Measurements from ENCODE around the gene TARP.
"Not testable (repeated sequence)": the region's sequence is repeated elsewhere in the genome, so short reads cannot be mapped to it uniquely, and the experiment has no call there.

Gene TARP

GRCh38 chr7:38291650-38292049 lies 18.2 kb upstream of the TARP start:
- H3K36me3 Mint-ChIP-seq = no peaks in the 10 kb centered on the region
- CTCF ChIA-PET = no interaction called here
- no peak overlapping the region for H3K27ac Mint-ChIP-seq

DNA sequence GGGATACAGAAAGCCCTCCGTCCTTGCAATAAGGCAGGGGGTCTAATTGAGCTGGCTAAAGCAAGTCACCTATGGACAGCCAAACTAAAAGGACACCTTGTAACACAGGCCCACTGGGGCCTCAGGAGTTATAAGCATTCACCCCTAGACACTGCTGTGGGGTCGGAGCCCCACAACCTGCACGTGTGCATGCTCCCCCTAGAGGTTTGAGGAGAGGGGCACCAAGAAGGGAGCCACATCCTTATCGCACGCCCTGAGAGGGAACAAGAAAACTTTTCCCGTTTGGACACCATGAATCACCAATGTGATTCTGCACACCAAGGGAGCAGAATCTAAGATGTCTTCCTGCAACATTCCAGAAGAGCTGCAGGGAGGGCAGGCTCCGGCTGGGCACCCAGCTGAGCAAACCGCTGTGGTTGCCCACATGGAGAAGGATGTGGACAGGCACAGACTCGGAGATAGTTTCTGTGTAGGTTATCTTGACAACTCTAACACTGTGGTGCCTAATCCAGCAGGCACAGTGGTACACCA lies 17.7 kb upstream of the TARP start:
- CTCF ChIA-PET = no interaction called here
- ATAC-seq = no peak
- no peaks in the 10 kb centered on the region for H3K4me1 Mint-ChIP-seq

More at GRCh38 chr7:38291650-38292049, 18.2 kb upstream of the TARP start:
- DNase-seq = no peak
- H3K27me3 Mint-ChIP-seq = no peaks in the 10 kb centered on the region
- ATAC-seq = no peak
- H3K4me3 Mint-ChIP-seq = no peak overlapping the region
- H3K9me3 Mint-ChIP-seq (ENCODE audit: low read depth) = no peaks in the 10 kb centered on the region
- H3K4me1 Mint-ChIP-seq = no peaks in the 10 kb centered on the region

GRCh38 chr7:38284553-38284952 lies 11.1 kb upstream of the TARP start:
- DNase-seq (no peak), ATAC-seq (no peak)
- Mint-ChIP-seq H3K9me3 (ENCODE audit: low read depth) (no peaks in the 10 kb centered on the region), H3K36me3 (no peaks in the 10 kb centered on the region), H3K27ac (no peak overlapping the region), H3K4me3 (no peak overlapping the region), H3K4me1 (no peaks in the 10 kb centered on the region), H3K27me3 (no peaks in the 10 kb centered on the region)
- CTCF ChIA-PET = no interaction called here

More for the DNA sequence above, 17.7 kb upstream of the TARP start:
- Mint-ChIP-seq H3K9me3 (ENCODE audit: low read depth) (no peaks in the 10 kb centered on the region), H3K27me3 (no peaks in the 10 kb centered on the region), H3K36me3 (no peaks in the 10 kb centered on the region), H3K4me3 (no peak overlapping the region), H3K27ac (no peak overlapping the region)
- no peak for DNase-seq

GRCh38 chr7:38283809-38284208 lies 10.4 kb upstream of the TARP start:
- H3K36me3 Mint-ChIP-seq = no peaks in the 10 kb centered on the region
- H3K27ac Mint-ChIP-seq = no peak overlapping the region
- CTCF ChIA-PET = no interaction called here
- H3K4me1 Mint-ChIP-seq = no peaks in the 10 kb centered on the region
- ATAC-seq (no peak), DNase-seq (no peak)
- H3K9me3 Mint-ChIP-seq (ENCODE audit: low read depth) = no peaks in the 10 kb centered on the region
- no peak overlapping the region for H3K4me3 Mint-ChIP-seq
- H3K27me3 Mint-ChIP-seq = no peaks in the 10 kb centered on the region

DNA sequence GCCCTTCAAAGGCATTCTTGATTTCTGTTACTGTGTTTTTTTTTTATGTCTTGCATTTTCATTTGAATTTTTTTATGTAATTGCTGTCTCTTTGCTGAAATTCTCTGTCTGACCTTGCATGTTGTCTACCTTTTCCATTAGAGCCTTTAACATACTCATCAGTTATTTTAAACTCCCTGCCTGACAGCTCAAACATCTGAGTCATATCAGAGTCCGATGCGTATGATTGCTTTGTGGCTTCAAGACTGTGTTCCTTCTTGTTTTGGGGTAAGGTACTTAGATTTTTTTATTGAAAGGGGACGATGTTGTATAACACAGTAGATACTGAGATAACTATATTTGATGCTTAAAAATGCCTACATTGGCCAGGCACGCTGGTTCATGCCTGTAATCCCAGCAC lies 9.7 kb upstream of the TARP start:
- no peaks in the 10 kb centered on the region for H3K4me1 Mint-ChIP-seq
- no peak overlapping the region for H3K27ac Mint-ChIP-seq
- no peaks in the 10 kb centered on the region for H3K9me3 Mint-ChIP-seq (ENCODE audit: low read depth)
- DNase-seq (no peak), ATAC-seq (no peak)
- no peaks in the 10 kb centered on the region for H3K36me3 Mint-ChIP-seq
- no peak overlapping the region for H3K4me3 Mint-ChIP-seq
- CTCF ChIA-PET = no interaction called here
- H3K27me3 Mint-ChIP-seq = no peaks in the 10 kb centered on the region

DNA sequence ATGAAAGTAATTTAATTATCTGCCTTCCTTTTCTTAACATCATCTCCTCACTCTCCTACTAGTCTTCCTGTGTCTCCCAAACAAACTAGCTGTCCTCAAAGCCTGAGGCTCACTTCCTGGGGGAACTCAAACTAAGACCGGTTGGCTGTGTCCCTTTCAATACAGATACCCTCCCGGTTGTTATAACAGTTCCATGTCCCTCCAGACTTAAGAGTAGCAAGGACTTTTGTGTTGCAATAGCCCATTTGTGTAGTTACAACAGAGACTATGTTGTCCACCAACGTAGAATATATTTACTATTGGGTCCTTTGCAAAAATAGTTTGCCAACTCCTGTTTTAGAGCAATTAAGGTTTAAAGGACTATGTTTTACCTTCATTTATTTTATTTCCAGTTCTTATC lies 8.6 kb upstream of the TARP start:
- Mint-ChIP-seq H3K36me3 (no peaks in the 10 kb centered on the region), H3K4me3 (no peak overlapping the region), H3K4me1 (no peaks in the 10 kb centered on the region), H3K27me3 (no peaks in the 10 kb centered on the region), H3K9me3 (ENCODE audit: low read depth) (no peaks in the 10 kb centered on the region), H3K27ac (no peak overlapping the region)
- ATAC-seq (no peak), DNase-seq (no peak)
- CTCF ChIA-PET = no interaction called here

GRCh38 chr7:38281266-38281665 lies 7.8 kb upstream of the TARP start:
- ATAC-seq (no peak), DNase-seq (no peak)
- no peak overlapping the region for H3K4me3 Mint-ChIP-seq
- H3K36me3 Mint-ChIP-seq = no peaks in the 10 kb centered on the region
- H3K9me3 Mint-ChIP-seq (ENCODE audit: low read depth) = no peaks in the 10 kb centered on the region
- H3K27ac Mint-ChIP-seq = no peak overlapping the region
- no peaks in the 10 kb centered on the region for H3K27me3 Mint-ChIP-seq
- H3K4me1 Mint-ChIP-seq = no peaks in the 10 kb centered on the region
- CTCF ChIA-PET = no interaction called here

DNA sequence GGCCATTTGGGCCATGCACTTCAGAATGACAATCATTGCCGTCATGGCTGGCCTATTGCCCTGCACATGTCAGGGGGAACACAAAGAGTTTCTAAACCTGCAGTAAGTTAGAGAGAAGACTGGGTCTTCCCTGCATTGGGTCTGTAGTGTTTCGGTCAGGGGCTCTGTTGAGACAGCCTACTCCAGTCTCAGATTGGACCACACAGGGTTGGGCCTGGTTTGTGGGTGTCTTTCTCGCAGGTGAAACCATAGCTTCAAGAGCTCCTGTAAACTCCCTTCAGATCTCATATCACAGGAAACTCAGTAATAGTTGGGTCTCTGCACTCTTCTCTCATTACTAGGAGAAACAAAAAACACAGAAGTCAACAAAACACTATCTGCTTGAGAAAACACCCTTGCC lies 7.3 kb upstream of the TARP start:
- H3K36me3 Mint-ChIP-seq = peaks cover 2% of the 10 kb centered on the region

GRCh38 chr7:38280000-38280399 lies 6.6 kb upstream of the TARP start:
- Mint-ChIP-seq H3K4me3 (no peak overlapping the region), H3K27ac (no peak overlapping the region), H3K4me1 (no peaks in the 10 kb centered on the region), H3K36me3 (peaks cover 2% of the 10 kb centered on the region), H3K9me3 (ENCODE audit: low read depth) (no peaks in the 10 kb centered on the region), H3K27me3 (no peaks in the 10 kb centered on the region)
- ATAC-seq (no peak), DNase-seq (no peak)
- CTCF ChIA-PET = no interaction called here

More for the DNA sequence above, 7.3 kb upstream of the TARP start:
- no peaks in the 10 kb centered on the region for H3K9me3 Mint-ChIP-seq (ENCODE audit: low read depth)
- no peak for DNase-seq
- no peak overlapping the region for H3K4me3 Mint-ChIP-seq
- CTCF ChIA-PET = no interaction called here
- H3K27ac Mint-ChIP-seq = no peak overlapping the region
- H3K4me1 Mint-ChIP-seq = no peaks in the 10 kb centered on the region
- H3K27me3 Mint-ChIP-seq = no peaks in the 10 kb centered on the region
- ATAC-seq = no peak

DNA sequence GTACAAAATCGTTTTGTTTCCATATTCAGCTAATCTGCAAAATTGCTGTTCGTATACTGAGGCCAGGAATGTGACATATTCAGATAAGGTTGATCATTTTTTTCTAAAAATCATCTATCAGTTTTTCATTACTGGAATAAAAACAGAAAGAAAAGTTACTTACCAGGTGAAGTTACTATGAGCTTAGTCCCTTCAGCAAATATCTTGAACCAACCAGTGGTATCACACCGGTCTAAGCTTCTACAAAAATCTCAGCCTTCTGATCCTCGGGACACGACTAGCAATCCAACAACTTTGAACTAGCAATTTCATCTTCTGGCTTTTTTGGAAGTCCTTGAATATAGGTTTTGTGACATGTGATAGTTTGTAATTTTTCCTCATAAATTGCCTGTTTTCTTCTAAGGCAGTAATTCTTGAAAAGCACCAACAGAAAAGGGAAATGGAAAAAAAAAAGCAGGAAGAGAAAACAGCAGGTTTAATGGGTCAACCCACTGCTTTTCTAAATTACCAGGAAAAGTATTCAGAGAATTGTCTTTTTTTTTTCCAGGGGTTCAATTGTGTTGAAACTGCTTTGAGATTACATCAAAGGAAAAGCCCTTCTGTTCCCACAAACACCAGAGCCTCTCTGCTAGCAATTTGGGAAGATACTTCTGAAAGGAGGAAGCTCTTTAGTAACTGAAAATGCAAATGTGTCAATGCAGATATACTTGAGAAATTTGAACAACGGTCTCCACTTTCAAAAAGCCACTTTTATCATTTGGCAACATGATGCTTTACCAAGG lies 2.9 kb upstream of the TARP start:
- no peak for ATAC-seq

GRCh38 chr7:38274927-38275620 lies 1.6 kb upstream of the TARP start:
- Mint-ChIP-seq H3K27me3 (no peaks in the 10 kb centered on the region), H3K27ac (peak overlapping the region; percentile 59), H3K4me1 (no peaks in the 10 kb centered on the region), H3K9me3 (ENCODE audit: low read depth) (no peaks in the 10 kb centered on the region), H3K36me3 (peaks cover 5% of the 10 kb centered on the region), H3K4me3 (peak overlapping the region; percentile 70)
- CTCF ChIA-PET = interaction anchor here (1.8 kb wide), 1 partner anchor 26 kb away, joined by 4 read pairs; no protein-coding TSS in a partner anchor
- no peak for DNase-seq
- no peak for ATAC-seq

More for the DNA sequence above, 2.9 kb upstream of the TARP start:
- Mint-ChIP-seq H3K27ac (peak overlapping the region; percentile 68), H3K4me1 (no peaks in the 10 kb centered on the region), H3K36me3 (peaks cover 4% of the 10 kb centered on the region), H3K9me3 (ENCODE audit: low read depth) (no peaks in the 10 kb centered on the region), H3K4me3 (peak overlapping the region; percentile 70), H3K27me3 (no peaks in the 10 kb centered on the region)
- no peak for DNase-seq
- CTCF ChIA-PET = interaction anchor here (0.9 to 1.8 kb wide), 3 partner anchors 25 to 69 kb away, joined by 3 to 4 read pairs (median 3); no protein-coding TSS in a partner anchor

GRCh38 chr7:38274486-38274885 lies 1.1 kb upstream of the TARP start:
- no peaks in the 10 kb centered on the region for H3K9me3 Mint-ChIP-seq (ENCODE audit: low read depth)
- DNase-seq (no peak), ATAC-seq (peak; percentile 42)
- peak overlapping the region; percentile 70 for H3K4me3 Mint-ChIP-seq
- no peaks in the 10 kb centered on the region for H3K27me3 Mint-ChIP-seq
- CTCF ChIA-PET = interaction anchor here (1.8 kb wide), 1 partner anchor 27 kb away, joined by 4 read pairs; no protein-coding TSS in a partner anchor
- no peaks in the 10 kb centered on the region for H3K4me1 Mint-ChIP-seq
- no peak overlapping the region for H3K27ac Mint-ChIP-seq
- peaks cover 5% of the 10 kb centered on the region for H3K36me3 Mint-ChIP-seq

DNA sequence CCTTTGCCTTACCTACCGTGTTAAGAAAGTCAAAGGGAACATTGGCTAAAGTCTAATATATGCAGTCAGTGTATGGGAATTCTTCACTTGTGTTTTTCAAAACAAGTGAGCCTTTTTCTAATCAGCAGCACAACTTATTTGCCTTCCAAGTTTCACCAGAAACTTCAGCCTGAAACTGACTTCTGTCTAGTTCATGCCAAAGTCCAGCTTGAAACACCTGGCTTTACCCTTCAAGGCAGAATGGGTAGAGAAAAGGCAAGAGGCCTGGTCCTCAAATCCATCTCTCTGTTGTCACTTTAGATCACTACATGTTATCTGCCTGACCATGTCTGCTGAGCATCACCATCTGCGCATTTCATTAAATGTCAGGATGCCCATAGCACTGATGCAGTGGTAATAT lies 3.0 kb downstream of the TARP start:
- peaks cover 17% of the 10 kb centered on the region for H3K36me3 Mint-ChIP-seq
- H3K4me3 Mint-ChIP-seq, DNase-seq: not testable (repeated sequence)

More for the DNA sequence above, 3.0 kb downstream of the TARP start:
- ATAC-seq; H3K4me1 Mint-ChIP-seq; H3K27ac Mint-ChIP-seq; H3K9me3 Mint-ChIP-seq (ENCODE audit: low read depth); CTCF ChIA-PET; H3K27me3 Mint-ChIP-seq: not testable (repeated sequence)

Measured in activated CD8-positive, alpha-beta memory T cell treated with anti-CD3 and anti-CD28 coated beads, Interleukin-2, amount 10 ng/mL, durations not matched to agents 7 days and 5 days (primary cell).